ENCODE measurements around the gene NELFA.
A peak's percentile ranks its signal among the peaks of the same experiment; 100 is the strongest.
"Not testable (repeated sequence)": the region's sequence is repeated elsewhere in the genome, so short reads cannot be mapped to it uniquely, and the experiment has no call there.

The NELFA gene

GRCh38 chr4:2042204-2042946 is 33.6 kb upstream of the NELFA start:
- Histone ChIP-seq H3K4me3 (peak overlapping the region; percentile 84), H3K9me3 (ENCODE audit: low read depth, low read length) (no peaks in the 10 kb centered on the region), H3K27ac (no peak overlapping the region), H3K36me3 (ENCODE audit: insufficient read depth, low read length) (no peaks in the 10 kb centered on the region), H3K9ac (ENCODE audit: insufficient read length) (peak overlapping the region; percentile 55)
- no peak for DNase-seq (ENCODE audit: low read depth, low spot score)
- TF ChIP-seq POLR2AphosphoS5 (IDR thresholded peaks at IDR 0.05; ENCODE audit: borderline replicate concordance, low read depth, low read length) (no peak), EZH2 (IDR thresholded peaks at IDR 0.05) (no peak), FOXP2 (optimal IDR thresholded peaks at IDR 0.05; ENCODE audit: control extremely low read depth, extremely low read length, insufficient read depth) (no peak)

- no peak for DNase-seq (ENCODE audit: low read depth, low spot score)
- Histone ChIP-seq H3K36me3 (ENCODE audit: insufficient read depth, low read length) (no peaks in the 10 kb centered on the region), H3K4me3 (peak overlapping the region; percentile 84), H3K9ac (ENCODE audit: insufficient read length) (peak overlapping the region; percentile 55), H3K9me3 (ENCODE audit: low read depth, low read length) (no peaks in the 10 kb centered on the region), H3K27ac (no peak overlapping the region)
- TF ChIP-seq POLR2AphosphoS5 (IDR thresholded peaks at IDR 0.05; ENCODE audit: borderline replicate concordance, low read depth, low read length) = peak; percentile 85
- TF ChIP-seq FOXP2 (optimal IDR thresholded peaks at IDR 0.05; ENCODE audit: control extremely low read depth, extremely low read length, insufficient read depth) = no peak
- no peak for TF ChIP-seq EZH2 (IDR thresholded peaks at IDR 0.05)
Observed at GRCh38 chr4:2041239-2042130, 32.7 kb upstream of the NELFA start.

- Histone ChIP-seq H3K9ac (ENCODE audit: insufficient read length) (no peak overlapping the region), H3K9me3 (ENCODE audit: low read depth, low read length) (no peaks in the 10 kb centered on the region), H3K27ac (no peak overlapping the region), H3K4me3 (peak overlapping the region; percentile 84), H3K36me3 (ENCODE audit: insufficient read depth, low read length) (no peaks in the 10 kb centered on the region)
- no peak for DNase-seq (ENCODE audit: low read depth, low spot score)
- no peak for TF ChIP-seq POLR2AphosphoS5 (IDR thresholded peaks at IDR 0.05; ENCODE audit: borderline replicate concordance, low read depth, low read length)
Observed at GRCh38 chr4:2040391-2041238, 31.8 kb upstream of the NELFA start.

- no peak for TF ChIP-seq EZH2 (IDR thresholded peaks at IDR 0.05)
- TF ChIP-seq POLR2AphosphoS5 (IDR thresholded peaks at IDR 0.05; ENCODE audit: borderline replicate concordance, low read depth, low read length) = no peak
- no peak for TF ChIP-seq FOXP2 (optimal IDR thresholded peaks at IDR 0.05; ENCODE audit: control extremely low read depth, extremely low read length, insufficient read depth)
- Histone ChIP-seq H3K9ac (ENCODE audit: insufficient read length) (no peak overlapping the region), H3K9me3 (ENCODE audit: low read depth, low read length) (no peaks in the 10 kb centered on the region), H3K36me3 (ENCODE audit: insufficient read depth, low read length) (no peaks in the 10 kb centered on the region), H3K27ac (no peak overlapping the region), H3K4me3 (no peak overlapping the region)
- no peak for DNase-seq (ENCODE audit: low read depth, low spot score)
Observed at GRCh38 chr4:2036866-2037265, 28.1 kb upstream of the NELFA start.

GRCh38 chr4:2036327-2036726 is 27.6 kb upstream of the NELFA start:
- H3K27ac ChIP-seq = no peak overlapping the region
- TF ChIP-seq FOXP2 (optimal IDR thresholded peaks at IDR 0.05; ENCODE audit: control extremely low read depth, extremely low read length, insufficient read depth) = no peak
- no peak for TF ChIP-seq EZH2 (IDR thresholded peaks at IDR 0.05)
- no peak for TF ChIP-seq POLR2AphosphoS5 (IDR thresholded peaks at IDR 0.05; ENCODE audit: borderline replicate concordance, low read depth, low read length)
- H3K9me3 ChIP-seq (ENCODE audit: low read depth, low read length) = no peaks in the 10 kb centered on the region
- H3K36me3 ChIP-seq (ENCODE audit: insufficient read depth, low read length) = no peaks in the 10 kb centered on the region
- H3K9ac ChIP-seq (ENCODE audit: insufficient read length) = no peak overlapping the region
- no peak overlapping the region for H3K4me3 ChIP-seq
- no peak for DNase-seq (ENCODE audit: low read depth, low spot score)

GRCh38 chr4:2031161-2031560 is 22.4 kb upstream of the NELFA start:
- not testable (repeated sequence) for H3K27ac ChIP-seq

GRCh38 chr4:2027120-2027519 is 18.3 kb upstream of the NELFA start:
- not testable (repeated sequence) for H3K9ac ChIP-seq (ENCODE audit: insufficient read length); H3K36me3 ChIP-seq (ENCODE audit: insufficient read depth, low read length); H3K9me3 ChIP-seq (ENCODE audit: low read depth, low read length); H3K4me3 ChIP-seq; DNase-seq (ENCODE audit: low read depth, low spot score); H3K27ac ChIP-seq

More at GRCh38 chr4:2031161-2031560, 22.4 kb upstream of the NELFA start:
- H3K4me3 ChIP-seq; H3K36me3 ChIP-seq (ENCODE audit: insufficient read depth, low read length); H3K9ac ChIP-seq (ENCODE audit: insufficient read length); DNase-seq (ENCODE audit: low read depth, low spot score); H3K9me3 ChIP-seq (ENCODE audit: low read depth, low read length): not testable (repeated sequence)

- no peaks in the 10 kb centered on the region for H3K9me3 ChIP-seq (ENCODE audit: low read depth, low read length)
- TF ChIP-seq EZH2 (IDR thresholded peaks at IDR 0.05) (no peak), FOXP2 (optimal IDR thresholded peaks at IDR 0.05; ENCODE audit: control extremely low read depth, extremely low read length, insufficient read depth) (no peak), POLR2AphosphoS5 (IDR thresholded peaks at IDR 0.05; ENCODE audit: borderline replicate concordance, low read depth, low read length) (no peak)
Observed at GRCh38 chr4:2025817-2026216, 17.0 kb upstream of the NELFA start.

More at GRCh38 chr4:2025817-2026216, 17.0 kb upstream of the NELFA start:
- Histone ChIP-seq H3K36me3 (ENCODE audit: insufficient read depth, low read length) (no peaks in the 10 kb centered on the region), H3K27ac (no peak overlapping the region), H3K4me3 (no peak overlapping the region), H3K9ac (ENCODE audit: insufficient read length) (no peak overlapping the region)
- DNase-seq (ENCODE audit: low read depth, low spot score) = no peak

All from SK-N-MC (cell line).